G401.6 (cell line): ENCODE measurements around the gene CCDC86.

Source experiments
- FAIRE-seq: peaks from 2 replicates; lab custom pipeline; 2012; peaks lifted over from hg19 to GRCh38; lab: Jason Lieb, UNC

Gene CCDC86

DNA sequence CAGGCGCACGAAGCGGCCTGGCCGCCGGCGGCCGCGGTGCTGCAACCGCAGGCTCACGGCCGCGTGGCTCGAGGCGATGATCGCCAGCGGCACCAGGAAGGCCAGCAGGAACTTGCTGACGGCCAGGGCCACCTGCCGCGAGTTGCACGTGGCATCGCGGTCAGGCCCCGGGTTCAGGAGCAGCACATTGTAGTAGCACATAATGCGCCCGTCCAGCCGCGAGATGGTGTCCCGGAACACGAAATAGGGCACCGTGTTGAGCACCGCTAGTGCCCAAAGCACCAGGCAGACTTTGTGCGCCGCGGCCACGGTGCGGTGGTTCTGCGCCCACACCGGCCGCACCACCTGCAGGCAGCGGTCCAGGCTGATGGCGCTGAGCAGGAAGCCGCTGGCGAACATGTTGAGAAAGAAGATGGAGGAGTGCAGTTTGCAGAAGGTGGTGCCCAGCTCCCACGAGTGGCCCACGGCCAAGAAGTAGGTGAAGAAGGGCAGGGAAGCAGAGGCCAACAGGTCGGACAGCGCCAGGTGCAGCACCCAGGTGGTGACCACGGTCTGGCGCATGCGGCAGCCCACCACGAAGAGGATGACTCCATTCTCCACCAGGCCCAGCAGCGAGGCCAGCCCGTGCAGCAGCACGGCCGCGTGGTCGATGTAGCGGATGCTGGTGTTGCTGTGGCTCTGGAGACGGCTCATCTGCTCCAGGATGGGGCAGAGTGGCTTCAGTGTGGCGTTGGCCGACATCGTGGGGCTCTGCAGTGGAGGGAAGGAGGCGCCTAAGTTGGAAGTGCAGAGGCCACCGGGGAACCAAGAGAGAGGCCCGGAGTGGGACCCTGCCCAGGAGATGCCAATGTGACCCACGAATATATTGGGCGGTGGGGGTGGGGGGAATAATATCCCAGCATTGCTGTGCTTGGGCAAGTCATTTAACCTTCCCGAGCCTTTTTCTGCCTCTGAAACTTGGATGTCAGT lies 11.4 kb downstream of the CCDC86 start:
- no peak for FAIRE-seq

DNA sequence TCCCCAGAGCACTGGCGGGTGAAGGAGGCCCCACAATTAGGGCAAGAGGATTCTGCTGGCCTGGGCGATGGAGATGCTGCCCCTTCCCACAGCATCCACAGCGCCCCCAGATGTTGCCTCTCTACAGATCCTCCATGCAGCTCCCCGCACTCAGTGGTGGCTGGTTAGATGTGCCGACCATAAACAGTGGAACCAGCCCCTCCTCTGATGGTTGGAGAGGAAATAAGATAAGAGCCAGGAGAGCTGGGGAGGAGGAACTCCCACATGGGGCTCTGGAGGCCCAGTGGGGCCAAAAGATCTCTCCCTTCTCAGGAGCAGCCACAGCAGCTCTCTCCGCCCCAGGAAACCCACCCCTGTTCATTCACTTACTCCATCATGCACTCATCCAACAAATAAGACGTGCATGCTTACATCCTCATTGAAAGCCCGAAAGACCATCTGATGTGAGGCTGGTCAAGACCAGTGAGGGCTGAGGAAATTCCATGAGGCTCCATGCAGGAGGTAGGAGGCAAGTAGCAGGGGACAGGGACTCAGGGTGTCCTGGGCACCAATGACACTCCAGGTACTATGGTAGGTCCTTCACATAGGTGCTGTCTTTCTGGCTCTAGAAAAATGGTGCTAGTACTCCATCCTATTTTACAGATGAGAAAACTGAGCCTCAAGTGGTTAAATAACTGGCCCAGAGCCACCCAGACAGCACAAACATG lies 12.4 kb downstream of the CCDC86 start:
- no peak for FAIRE-seq

DNA sequence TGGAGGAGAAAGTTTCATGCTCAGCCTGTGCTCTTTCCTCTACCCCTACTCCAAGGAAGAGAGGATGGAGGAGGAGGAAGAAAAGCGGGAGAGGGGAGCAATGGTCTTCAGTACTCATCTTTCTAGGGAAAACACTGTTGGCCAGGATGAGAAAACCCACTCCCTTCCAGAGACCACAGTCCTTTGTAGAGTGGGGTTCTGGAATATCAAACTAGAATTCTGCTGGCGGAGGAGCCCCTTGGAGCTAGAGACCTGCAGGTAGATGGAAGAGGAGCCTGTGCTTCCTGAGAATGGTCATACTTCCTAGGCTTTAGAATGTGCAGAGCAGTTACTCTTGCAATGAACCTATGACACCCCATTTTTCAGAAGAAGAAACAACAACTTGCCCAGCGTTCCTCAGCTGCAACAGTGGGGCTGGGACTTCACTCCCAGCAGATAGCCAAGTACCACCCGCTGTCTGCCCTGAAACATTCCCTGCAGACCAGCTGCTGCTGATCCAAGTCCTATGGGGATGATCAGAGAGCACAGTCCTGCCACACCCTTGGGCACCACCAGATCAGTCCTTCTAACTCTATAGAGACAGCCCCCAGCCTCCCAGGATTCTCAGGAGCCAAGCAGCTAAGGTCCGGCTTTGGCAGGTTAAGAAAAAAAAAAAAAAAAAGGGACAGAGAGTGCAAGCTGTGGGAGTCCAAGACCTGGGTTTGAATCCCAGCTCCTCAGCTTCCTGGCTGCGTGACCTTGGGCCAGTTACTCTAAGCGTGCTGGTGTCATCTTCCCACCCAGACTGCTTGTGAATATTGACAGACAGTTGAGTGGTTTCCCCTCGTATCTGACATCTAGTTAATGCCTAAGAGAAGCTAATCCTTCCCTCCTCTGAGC lies 13.2 kb downstream of the CCDC86 start:
- FAIRE-seq: no peak

DNA sequence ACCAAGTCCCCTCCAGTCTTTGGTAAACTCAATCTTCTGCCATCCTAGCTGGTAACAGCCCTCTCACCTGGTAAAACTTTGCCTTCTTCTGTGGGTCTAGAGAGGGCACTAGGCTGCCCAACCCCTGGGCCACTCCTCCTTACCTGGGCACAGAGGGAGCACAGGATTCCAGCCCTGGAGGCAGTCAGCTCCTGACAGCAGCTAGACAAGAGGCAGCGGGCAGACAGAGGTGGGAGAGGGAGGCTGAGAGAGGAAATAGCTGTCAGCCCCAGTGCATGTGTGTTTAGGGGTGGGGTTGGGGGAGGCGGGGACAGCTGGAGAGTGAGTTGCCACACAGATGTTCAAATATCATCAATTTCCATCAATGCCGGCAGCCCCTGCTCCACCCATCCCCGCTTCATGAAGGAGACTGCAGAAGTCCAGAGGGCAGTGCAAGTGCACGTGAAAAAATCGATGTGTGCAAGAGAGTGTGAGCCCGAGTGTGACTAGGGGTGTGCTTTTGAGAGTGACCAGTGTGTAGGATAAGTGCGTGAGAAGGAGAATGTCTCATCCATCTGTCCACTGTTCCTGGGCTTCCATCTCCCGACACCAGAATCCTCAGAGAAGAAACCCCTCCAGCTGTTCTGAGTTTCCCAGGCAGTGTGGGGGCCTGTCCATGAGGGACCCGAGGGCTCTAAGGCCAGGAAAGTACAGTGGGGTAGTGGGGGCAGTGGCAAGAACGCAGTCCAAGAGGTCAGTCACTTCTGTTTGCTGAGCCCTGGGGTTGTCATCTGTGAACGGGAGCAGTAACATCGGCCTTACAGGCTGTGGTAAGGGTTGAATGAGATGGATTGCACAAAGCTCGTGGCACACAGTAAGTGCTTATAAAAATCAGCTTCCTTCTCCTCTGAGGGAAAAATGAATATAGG lies 14.1 kb downstream of the CCDC86 start, which contains the start of gene PTGDR2:
TSS of gene PTGDR2 (minus strand) at position 225 of the 908 bp plus-strand sequence. CDS start 2,228 bp downstream, outside the sequence.
- FAIRE-seq: no peak

DNA sequence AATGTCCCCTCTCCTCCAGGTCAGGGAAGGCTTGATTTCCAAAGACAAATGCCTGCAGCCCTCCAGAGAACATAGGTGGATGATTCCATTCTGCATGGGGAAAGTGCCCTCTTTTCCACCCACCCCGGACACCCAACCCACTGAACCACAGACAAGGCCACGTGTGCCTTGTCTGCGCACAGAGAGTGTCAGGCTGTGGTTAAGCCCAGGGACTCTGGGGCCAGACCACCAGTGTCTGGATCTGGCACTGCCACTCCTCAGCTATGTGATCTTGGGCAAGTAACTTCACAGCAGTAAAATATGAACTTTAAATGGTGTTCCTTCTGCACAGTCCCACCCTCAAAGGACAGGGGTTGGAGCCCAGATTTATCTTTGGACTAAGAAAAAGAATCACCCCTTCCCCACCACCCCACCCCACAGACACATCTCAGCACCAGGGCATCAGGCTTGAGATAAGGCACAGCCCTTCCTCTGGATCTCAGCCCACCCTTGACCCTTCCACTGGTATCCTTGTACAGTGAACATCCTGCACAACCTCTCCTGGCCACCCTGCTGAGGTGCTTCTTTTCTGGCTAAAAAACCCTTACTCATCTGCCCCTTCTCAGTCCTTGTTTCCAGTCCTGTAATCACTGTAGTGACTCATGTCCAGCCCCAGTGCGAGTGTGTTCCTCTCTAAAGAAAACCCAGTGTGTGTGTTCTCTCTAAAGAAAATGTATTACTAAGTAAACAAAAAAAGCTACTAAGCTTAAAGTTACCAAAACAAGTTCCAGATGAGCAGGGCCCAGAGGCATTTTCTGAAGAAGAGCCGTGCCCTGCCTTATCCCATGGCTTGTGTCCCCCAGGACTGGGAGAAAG lies 15.7 kb downstream of the CCDC86 start:
- FAIRE-seq: no peak

DNA sequence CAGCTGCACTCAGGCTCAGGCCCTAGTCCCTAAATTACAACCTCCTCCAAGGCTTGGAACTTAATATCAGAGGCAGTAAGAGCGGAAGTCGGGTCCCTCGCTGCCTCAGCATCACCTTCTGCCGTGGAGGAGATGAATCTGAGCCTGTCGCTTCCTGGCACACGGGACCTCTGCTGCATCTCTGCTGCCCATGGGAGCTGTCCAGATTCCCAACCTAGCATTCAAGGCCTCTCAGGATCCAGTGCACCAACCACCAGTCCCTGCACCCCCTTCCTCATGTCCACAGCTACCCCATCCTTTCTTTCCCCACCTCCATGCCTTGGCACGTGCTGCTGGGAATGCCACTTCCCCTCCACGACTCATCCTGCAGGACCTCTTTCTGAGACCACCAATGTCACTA lies 16.3 kb downstream of the CCDC86 start:
- FAIRE-seq: no peak

DNA sequence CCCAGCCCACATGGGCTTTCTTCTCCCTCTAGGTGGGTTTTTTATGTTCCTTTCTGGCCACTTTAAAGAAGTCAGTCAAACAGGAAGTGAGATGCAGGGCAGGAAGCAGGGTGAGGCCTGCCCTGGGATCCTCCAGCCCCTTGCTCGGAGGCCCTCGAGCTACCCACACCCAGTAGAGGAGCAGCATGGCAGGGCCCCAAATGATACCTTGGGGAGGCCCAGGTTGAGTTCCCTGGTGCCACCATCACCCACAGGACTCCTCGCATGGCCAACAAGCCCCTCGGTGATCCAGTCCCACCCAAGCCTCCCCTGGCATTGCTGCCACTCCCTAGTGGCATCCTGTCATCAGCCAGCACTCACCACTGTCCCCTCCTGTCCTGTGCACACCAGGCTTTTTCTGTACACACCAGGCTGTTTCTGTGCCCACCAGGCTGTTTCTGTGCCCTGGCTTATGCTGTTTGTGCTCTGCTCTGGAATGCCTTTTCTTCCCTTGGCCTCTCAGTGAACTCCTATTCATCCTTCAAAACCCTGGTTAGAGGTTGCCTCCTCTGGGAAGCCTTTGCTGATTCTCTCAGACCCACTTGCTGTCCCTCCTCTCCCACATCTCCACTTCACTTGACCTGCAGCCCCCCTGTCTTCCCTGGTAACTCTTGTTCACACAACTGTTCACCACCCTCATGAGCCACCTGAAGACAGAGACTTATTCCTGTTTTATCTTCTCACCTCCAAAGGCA lies 17.0 kb downstream of the CCDC86 start:
- FAIRE-seq: no peak

DNA sequence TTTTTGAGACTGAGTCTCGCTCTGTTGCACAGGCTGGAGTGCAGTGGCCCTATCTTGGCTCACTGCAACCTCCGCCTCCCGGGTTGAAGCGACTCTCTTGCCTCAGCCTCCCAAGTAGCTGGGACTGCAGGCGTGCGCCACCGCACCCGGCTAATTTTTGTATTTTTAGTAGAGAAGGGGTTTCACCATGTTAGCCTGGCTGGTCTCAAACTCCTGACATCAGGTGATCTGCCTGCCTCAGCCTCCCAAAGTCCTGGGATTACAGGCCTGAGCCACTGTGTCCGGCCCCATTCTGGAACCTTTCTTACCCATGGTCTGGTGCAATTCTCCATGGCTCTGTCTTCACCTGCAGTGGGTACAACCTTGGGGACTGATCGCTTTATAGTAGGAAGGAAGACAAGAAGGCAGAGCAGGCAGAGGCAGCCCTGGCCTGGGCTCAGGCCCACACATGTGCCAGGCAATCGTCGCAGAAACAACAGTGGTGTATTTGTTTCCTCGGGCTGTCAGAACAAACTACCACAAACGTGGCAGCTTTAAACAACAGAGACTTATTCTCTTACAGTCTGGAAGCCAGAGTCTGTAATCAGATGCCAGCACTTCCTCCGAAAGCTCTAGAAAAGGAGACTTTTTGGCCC lies 17.8 kb downstream of the CCDC86 start:
- no peak for FAIRE-seq

DNA sequence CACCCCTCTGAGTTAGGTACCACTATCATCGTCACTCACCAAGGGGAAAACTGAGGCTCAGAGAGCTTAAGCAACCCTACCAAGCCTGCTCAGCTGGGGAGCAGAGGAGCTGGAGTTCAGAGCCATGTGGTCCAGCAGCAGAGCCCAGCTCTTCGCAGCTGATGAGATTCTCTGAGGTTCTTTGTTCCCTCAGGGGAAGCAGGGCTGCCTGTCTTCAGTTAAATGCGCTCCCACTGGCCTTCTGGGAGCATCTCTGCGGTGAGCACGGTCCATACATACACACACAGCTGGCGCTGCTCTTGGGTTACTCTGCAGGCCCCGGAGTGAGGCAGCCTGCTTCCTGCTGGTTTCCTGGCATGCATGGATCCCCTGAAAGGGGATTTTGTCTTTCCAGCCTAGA lies 19.0 kb downstream of the CCDC86 start:
- FAIRE-seq: no peak

DNA sequence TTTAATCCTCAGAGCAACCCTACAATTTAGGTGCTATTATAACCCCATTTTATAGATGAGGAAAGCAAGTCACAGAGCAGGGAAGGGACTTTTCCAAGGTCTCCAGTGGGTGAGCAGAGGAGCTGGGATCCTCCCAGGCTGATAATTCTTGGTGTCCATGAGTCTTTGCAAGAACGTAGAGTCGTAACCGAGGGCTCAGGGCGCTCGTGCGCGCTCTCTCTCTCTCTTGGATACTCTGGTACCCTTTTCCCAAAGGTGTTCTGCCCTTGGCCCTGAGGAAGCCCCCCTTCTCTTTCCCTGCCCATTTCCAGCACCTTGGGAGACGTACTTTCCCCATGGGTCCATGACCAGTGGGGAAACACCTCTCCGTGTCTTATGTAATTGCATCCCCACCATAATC lies 20.3 kb downstream of the CCDC86 start:
- no peak for FAIRE-seq

DNA sequence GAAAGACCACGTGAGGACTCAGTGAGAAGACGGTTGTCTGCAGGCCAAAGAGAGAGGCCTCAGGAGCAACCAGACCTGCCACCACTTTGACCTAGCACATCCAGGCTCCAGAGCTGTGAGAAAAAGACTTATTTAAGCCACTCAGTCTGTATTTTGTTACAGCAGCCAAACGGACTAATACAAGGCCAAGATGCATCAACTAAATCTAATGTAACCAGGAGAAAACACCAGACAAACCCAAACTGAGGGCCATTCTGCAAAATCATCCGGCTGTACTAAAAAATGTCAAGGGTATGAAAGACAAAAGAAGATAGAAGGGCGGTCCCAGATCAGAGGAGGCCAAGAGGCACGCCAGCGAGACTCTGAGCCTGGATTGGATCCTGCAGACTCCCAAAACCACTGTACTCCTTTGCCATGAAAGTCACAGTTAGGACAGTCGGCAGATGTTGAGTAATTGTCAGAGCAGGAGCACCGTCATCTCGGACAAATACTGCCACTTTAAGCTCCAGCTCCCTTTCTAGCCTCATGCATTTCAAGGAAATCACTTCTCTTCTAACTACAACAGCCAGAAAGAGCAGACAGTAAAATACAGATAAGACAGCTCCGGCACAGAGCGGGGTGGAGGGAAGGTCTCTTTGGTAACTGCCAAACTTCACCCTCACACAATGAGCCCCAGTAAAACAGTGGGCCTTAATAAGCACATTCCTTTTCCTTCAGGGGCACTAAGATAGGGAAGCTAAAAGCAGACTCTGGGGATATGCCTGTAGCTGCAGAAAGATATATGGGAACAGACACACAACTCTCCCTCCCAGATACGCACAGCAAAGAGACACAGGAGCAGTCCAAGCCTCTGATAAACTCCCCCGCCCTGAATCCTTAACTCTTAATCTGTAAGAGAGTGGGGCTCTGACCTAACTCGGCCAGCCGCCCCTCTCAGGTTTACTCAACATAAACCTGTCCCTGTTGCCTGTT lies 21.9 kb downstream of the CCDC86 start:
- no peak for FAIRE-seq

DNA sequence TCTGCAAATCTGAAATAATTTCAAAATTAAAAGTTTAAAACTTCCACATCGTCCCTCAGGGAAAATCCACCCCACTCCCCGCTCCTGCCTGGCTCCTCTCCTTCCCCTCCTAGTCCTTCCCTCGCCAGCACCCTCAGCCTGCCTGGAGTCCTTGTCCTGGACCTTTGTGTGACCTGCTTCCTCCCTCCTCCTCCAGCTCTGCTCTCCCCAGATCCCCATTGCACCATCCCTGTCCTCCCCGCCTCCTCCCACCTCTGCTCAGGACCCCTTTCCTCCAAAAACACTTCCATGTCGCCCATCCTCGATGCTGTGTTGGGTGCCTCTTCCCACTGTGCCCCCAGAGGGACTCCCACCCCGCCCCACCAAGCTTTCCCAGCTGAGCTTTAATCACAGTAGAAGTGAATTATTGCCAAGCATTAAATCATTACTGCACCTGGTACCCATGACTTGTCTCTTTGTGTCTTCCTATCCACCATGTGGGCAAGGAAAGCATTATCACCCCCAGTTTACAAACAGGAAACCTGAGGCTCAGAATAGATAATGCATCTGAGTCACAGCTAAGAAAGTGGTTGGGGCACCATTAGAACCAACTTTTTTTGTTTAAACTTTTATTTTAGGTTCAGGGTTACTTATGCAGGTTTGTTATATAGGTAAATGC lies 23.1 kb downstream of the CCDC86 start:
- no peak for FAIRE-seq

DNA sequence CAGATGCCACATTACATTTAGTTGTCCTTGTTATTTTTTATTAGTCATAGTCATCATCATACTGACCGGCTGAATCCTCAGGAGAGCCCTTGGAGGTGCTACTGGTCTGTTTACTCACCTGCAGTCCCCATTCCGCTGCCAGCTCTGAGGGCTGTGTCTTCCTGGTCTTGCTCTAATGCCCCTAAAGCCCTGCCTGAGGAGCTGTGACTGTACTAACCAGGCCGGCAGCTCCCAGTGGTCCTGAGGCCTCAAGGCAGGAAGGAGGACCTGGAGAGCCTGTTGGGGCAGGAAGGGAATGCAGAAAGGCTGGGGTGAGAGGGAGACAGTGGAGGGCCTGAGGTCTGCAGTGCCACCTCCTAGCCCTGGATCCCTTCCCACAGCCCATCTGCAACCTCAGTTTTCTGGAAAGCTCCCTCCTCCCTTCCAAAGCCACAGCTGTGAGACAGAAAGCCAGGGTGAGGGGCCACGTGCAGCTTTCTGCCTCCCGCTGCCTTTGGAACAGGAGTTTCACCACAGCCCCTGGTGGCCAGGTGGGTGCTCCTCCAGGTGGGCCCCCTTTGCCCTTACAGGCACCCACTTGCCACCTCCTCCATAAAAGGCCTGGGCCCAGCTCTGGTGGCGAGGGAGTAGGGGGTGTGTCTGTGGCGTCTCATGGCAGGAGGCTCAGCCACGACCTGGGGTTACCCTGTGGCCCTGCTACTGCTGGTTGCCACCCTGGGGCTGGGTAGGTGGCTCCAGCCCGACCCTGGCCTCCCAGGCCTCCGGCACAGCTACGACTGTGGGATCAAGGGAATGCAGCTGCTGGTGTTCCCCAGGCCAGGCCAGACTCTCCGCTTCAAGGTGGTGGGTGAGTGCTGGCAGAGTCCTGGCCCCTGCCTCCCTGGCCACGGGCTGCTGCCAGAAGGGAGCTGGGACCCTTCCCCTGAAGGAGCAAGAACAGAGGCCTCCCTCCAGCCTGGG lies 25.3 kb downstream of the CCDC86 start, which contains the start of gene ZP1:
TSS of gene ZP1 (plus strand) at position 632 of the 960 bp plus-strand sequence. CDS start at position 652, 20 bp downstream.
- FAIRE-seq: no peak

DNA sequence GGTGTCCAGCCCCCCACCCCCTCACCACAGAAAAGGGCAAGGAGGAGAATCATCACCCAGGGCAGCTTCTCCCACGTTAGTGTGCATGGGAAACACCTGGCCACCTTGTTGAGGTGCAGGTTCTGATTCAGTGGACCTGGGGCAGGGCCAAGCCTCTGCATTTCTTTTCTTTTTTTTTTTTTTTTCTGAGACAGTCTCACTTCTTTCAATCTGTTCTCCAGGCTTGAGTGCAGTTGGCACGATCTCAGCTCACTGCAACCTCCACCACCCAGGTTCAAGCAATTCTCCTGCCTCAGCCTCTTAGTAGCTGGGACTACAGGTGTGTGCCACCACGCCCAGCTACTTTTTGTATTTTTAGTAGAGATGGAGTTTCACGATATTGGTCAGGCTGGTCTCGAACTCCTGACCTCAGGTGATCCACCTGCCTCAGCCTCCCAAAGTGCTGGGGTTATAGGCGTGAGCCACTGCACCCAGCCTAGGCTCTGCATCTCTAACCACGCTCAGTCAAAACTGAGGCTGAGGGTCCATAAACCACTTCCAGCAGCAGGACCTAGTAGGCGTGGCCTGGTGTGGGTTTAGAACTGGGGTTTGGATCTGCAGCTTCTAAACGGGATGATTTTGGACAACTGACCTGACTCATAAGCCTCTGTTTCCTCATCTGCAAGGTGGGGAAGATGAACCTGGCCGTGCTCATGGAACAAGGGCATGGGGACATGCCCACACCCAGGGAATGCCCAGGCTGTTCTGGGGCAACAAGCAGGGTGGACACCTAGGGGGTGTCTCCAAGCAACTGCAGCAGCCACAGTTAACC lies 26.2 kb downstream of the CCDC86 start:
- no peak for FAIRE-seq
